ENCODE measurements around the gene SLC44A3.
A peak's percentile ranks its signal among the peaks of the same experiment; 100 is the strongest.

Gene SLC44A3

DNA sequence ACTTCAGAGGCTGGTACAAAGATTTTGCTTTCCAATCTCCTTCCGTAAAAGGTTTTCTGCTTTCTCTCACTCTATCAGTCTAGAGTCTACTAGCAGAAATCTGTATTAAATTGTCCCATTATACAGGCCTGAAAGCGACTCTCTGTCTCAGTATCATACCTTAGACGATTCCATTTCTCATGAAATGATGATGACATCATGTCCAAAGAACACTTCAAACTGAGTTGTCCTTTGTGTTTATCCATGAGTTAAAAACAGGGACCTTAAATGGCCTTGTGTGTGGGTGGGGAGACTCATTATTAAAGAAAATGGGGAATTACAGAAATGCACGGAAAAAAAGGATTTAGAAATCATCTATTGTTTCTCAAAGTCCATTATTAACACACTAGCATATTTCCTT, 21.0 kb upstream of the SLC44A3 start:
- intact Hi-C loops (cut with DNase I): no loop called here
- DNase-seq: no peak

DNA sequence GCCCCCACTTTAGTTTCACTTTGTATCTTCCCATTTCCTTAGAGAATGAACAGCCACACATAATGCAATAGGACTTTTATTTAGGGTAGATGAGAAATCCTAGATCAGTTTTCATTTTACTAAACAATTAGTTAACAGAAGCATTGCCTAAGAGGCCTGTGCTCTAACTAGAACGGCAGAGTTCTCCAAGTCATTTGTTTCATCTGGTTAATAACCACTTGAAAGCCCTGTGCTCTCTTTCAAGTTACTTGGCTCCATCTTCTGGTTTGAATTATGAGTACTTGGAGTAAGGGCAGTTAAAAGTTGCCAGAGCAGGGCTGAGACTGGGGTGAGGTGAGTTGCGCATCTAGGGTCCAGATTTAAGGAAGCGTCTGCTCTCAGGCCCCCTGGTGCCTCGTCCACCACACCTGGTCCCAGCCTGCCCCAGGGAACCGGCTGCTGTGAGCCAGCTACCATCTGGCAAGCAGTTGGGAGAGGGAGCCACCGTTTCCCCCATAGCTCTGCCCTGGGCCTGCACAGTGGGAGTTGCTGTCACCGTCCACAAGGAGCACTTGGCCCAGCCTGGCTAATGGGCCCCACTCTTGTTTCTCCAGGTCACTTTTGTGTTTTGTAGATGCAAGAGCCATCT, 18.1 kb upstream of the SLC44A3 start:
- DNase-seq: peak in 5 of 10 donors; percentile 25 to 84 (median 71)
- intact Hi-C loops (cut with DNase I): loop anchor here (1.0 to 5.0 kb wide), 2 partner anchors 275 to 321 kb away; no protein-coding TSS in a partner anchor

DNA sequence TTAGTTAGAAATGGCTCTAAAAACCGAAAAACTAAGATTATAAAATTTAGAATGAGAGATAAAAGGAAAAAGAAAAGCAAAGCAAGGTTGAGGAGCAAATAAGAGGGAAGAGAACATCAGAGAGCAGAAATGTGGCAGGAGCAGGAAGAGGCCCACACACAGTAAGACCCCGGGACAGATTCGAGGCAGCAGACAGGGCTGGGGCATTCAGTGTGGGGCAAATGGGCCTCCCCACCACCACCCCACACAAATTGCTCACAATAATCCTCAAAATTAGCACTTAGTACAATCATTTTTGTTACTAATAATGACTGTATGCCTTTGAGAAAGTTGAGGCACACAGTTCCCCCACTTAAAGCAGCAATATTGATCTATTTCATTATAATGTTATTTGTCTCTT, 17.1 kb upstream of the SLC44A3 start:
- no peak for DNase-seq
- intact Hi-C loops (cut with DNase I): loop anchor here (5.0 kb wide), 1 partner anchor 276 kb away; no protein-coding TSS in a partner anchor

DNA sequence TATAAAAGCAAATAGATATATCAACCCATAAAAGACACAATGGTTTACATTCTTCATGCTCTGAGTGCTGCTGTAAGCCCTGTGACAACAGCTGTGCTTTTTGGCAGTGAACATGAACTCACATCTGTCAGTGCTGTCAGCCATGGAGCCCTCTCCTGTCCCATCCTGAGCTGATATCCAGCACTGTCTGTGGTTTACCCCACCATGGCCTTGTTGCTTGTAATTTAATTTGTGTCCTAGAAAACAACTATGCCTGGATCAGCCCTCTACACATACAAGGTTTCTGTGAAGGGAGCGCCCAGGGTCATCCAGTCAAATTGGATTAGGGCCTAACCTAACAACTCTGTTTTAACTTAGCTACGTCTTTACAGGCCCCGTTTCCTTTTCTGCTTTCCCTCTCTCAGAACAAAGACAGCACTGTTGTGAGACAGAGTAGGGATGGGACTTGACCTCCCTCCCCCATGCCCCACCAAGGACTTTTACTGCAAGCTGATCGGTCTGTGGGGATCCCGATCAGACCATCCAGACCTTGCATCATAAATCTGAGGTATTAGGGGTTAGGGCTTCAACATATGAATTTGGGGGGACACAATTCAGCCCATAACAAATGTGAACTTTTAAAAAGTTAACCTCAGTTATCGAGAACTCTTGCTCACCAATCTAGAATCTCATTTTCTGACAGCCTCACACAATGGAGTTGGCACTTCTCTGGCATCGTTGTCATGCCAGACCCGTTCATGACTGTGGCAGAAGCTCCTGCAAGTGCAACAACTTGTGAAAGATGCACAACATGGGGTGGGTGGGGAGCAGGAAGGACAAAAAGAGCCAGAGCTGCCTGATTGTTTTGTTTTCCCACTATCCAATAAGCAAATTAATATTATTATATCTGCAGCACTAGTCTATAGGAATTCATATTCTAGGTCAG, 16.4 kb upstream of the SLC44A3 start:
- DNase-seq: peak in 6 of 10 donors; percentile 38 to 90 (median 52)
- intact Hi-C loops (cut with DNase I): loop anchor here (5.0 kb wide), 1 partner anchor 276 kb away; no protein-coding TSS in a partner anchor

DNA sequence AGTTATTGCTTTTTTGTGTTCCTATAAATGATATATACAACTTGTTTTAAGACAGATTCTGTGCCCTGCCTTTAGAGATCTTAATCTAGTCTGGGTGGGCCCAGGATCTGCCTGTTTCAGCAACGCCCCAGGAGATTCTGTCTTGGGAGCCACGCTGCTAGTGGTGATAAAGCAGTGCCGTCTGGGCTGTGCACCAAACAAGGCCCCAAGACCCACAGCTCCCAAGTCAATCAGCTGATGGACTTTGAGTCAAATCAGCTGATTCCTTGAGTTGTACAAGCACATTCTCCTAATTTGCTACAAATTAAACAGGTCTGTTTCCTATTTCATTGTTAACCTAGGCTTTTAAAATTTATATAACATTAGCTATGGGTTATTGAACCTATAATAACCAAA, 15.7 kb upstream of the SLC44A3 start:
- peak in 1 of 10 donors; percentile 82 for DNase-seq
- intact Hi-C loops (cut with DNase I): loop anchor here (5.0 kb wide), 1 partner anchor 277 kb away; no protein-coding TSS in a partner anchor

DNA sequence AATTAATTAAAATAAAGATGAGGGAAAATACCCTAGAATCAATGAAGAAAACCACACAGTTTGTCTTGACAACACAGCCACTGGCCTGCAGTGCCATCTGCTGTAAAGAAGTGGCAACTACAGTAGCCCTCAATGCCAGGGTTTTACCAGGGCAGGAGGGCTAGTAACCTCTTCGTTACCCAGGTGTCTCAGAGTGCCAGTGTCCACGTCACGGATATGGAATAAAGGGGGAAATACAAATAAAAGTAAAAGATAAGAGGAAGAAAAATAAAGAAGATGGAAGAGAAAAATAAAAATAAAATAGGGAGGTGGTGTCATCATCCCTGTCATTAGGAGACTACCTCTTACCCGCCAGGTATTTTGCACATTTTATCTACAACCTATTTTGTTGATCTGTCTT, 14.2 kb upstream of the SLC44A3 start:
- intact Hi-C loops (cut with DNase I): loop anchor here (1.0 to 5.0 kb wide), 2 partner anchors 236 to 325 kb away; no protein-coding TSS in a partner anchor

DNA sequence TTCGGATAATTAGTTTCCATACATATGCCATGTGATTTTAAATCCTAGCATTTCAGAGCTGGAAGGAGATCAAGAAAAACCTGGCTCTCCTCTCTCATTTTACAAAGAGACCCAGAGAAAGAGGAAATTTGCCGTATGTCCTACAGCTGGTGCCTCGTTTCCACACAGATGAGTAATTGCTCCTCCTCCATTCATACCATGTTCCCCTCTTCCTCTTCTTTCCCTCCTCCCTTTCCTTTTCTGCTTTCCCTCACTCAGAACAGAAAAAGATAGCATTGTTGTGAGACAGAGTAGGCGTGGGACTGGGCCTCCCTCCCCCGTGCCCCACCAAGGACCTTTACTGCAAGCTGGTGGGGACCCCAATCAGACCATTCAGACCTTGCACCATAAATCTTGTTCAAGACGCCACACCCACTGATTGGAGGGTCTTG, 13.7 kb upstream of the SLC44A3 start:
- intact Hi-C loops (cut with DNase I): loop anchor here (1.0 to 5.0 kb wide), 2 partner anchors 236 to 325 kb away; no protein-coding TSS in a partner anchor
- DNase-seq: peak in 1 of 10 donors; percentile 32

More for the DNA sequence above, 14.2 kb upstream of the SLC44A3 start:
- peak in 9 of 10 donors; percentile 33 to 94 (median 66) for DNase-seq

DNA sequence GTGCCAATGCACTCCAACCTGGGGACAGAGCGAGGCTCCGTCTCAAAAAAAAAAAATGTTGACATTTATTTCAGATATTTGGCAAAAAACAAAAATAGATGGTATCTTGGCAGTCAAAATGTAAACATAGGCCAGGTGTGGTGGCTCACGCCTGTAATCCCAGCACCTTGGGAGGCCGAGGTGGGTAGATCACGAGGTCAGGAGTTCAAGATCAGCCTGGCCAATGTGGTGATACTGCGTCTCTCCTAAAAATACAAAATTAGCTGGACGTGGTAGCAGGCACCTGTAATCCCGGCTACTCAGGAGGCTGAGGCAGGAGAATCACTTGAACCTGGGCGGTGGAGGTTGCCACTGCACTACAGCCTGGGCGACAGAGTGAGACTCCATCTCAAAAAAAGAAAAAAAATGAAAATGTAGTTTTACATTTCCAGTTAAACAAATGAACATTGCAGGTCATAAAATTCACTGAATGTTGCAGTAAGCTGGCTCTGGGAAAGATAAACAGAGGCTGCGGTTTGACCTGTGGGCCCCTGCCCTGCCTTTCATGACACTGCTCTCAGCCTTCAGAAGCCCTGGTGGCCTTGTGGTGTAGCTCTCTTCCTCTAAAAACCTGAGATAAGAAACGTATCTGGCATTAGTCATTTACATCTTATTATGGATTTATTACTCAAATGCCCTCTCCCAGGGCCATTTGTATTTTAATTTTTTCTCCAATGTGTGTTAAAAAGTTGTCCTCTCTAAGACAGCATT, 12.2 kb upstream of the SLC44A3 start:
- DNase-seq: no peak
- intact Hi-C loops (cut with DNase I): loop anchor here (5.0 kb wide), 1 partner anchor 234 kb away; no protein-coding TSS in a partner anchor

DNA sequence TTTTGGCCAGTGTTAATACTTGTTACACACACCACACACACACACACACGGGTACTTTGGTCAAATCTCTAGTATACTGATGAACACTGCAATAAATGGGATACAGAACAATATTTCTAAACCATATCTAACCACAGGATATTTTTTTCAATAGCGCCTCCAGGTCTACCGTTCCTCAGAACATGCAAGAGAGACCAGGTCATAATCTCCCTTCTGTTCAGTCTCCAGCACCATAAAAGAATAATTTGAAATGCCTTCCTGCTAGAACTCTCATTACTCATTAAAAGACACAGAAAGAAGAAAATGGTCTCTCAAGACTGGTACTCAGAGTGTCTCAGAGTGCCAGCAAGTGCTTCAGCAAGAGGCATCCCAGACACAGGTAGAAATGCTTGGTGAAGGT, 11.5 kb upstream of the SLC44A3 start:
- no peak for DNase-seq
- intact Hi-C loops (cut with DNase I): loop anchor here (5.0 kb wide), 1 partner anchor 234 kb away; no protein-coding TSS in a partner anchor

DNA sequence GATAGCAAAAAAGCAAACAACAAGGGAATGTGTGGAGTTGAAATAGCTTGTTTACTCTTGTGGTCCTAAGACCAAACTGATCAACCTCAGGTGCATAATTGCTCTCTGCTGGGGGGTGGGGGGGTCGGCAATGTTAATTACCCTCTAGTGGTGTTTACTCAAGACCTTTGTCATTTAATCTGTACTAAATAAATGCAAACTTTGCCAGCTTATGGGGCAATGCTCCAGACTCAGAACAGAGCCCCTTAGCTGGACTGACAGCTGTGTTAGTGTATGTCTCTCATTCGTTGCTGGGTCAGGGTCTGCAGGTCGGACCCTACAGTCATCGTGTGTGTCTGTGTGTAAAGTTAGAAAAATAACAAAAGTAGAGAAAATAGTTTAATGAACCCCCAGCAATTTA, 7.2 kb upstream of the SLC44A3 start:
- DNase-seq: no peak
- intact Hi-C loops (cut with DNase I): no loop called here

DNA sequence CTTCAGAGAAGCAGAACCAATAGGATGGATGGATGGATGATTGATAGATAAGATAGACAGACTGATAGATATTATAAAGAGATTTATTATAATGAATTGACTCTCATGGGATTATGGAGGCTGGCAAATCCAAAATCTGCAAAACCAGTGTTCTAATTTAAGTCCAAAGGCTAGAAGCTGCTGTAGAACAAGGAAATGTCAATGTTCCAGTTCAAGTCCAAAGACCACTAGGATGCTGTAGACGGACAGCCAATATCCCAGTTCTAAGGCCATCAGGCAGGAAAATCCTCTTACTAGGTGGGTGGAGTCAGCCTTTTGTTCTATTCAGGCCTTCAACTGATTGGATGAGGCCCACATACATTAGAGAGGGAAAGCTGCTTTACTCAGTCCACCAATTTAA, 4.1 kb upstream of the SLC44A3 start:
- intact Hi-C loops (cut with DNase I): no loop called here
- DNase-seq: no peak

DNA sequence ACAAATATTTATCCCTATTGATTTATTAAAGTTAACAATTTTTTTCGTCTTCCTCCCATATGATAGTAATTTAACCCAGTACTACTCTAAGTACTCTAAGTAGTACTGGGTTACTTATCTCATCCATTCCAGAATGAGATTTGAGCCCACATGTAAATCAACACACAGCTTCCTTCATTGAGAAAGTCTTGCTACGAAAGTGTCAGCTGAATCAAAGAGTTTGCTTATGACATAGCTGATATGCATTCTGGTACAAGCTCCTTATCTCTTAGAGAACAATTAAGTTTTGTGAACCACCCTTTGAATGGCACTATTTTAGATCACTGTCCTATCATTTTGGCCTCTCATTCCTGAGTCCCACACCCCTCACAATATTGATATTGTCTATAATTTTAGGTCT, 2.4 kb upstream of the SLC44A3 start:
- intact Hi-C loops (cut with DNase I): no loop called here
- DNase-seq: no peak

DNA sequence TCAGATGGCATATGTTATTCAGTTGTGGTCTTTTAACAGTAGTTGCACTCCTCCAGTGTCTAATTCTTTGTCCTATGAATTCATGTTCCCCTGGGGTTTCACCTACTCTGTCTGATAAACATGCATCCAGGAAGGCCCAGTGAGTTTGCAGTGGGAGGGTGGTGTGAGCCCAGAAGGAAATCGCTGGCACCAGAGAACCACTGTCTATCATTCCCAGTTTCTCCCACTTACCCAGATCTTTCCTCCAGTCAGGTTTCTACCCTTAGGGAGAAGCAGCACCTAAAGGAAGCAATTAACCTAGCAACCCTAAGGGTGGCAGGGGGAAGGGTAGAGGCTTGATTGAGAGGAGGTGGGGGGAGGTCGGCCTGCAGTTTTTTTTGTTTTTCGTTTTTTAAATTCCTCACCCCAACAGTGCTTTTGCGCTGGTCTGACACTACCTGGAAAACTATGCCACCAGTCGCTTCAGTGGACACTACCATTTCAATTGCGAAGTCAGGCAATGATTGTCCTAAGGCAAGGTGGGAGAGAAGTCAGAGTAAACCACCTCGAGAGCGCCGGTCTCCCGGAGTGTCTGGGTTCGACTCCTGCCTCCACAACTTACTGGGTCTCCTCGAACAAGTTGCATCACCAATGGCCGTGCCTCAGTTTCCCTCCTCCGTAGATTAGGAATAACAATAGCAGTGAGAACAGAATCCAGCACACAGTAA, 766 bp upstream of the SLC44A3 start:
- intact Hi-C loops (cut with DNase I): no loop called here
- DNase-seq: peak in 1 of 10 donors; percentile 66

DNA sequence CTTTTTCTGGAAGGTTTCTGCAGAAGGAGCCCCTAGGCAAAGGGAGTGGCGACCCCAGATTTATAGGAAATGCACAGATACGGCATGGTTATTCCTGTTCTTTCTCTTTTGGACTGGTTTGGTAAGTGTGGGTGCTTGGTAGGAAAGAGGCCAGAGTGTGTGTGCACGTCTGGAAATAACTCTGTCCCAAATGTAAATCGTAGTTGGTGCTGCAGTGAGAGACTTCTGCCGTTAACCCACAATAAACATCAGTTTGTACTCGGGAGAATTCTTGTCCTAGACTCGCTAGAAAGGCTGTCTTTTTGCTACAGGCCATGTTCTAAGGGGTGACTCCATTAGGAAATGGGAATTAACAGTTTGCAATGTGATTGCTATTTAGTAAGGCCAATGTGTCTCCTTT, 779 bp downstream of the SLC44A3 start:
- no peak for DNase-seq

DNA sequence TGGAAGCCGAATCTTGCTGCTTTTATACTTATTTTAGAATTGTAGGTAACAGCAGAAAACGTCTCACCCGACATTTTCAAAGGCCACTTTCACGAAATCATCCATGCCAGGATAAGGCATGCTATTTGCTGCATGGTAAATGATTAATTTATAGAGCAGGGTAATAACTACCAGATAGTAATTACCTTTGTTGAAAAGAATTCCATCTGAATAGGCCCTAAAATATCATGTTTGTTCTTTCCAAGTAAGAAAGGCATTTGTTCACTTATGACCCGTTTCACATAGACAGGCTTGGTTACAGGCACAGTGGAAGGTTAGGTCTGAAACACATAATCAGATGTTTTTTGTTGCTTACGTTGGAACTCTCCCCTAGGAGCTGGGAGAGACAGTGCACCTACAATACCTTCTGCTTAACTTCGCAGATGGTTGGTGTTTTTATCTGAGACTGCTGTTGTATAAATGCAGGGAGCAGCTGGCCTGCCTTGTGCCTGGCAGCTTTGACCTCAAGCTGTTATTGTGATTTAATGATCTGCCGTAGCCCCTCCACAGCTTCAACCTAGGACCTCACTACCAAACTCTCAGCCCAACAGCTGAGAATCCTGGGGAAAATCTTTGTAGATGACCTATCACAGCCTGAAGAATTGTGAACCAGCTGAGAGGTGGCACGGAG, 1.6 kb downstream of the SLC44A3 start:
- no peak for DNase-seq
- intact Hi-C loops (cut with DNase I): no loop called here

More for the DNA sequence above, 779 bp downstream of the SLC44A3 start:
- intact Hi-C loops (cut with DNase I): no loop called here

DNA sequence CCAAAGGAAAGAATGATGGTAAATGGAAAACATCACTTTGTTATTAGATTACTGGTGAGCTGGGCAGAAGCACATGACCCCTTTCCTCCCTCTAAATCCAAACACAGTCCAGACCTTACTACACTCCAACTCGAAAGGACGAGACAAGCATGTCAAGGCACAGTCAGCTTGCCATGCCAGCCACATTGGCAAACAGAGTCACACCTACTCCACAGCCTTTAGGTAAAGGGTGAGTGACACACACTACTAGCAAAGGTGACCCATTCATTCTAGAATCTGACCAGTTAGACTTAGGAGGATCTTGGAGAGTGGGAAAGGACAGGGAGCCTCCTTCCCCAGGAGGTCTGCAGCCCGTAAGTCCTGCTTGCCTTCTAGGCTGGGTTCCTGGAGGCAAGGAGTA, 3.0 kb downstream of the SLC44A3 start:
- no peak for DNase-seq

DNA sequence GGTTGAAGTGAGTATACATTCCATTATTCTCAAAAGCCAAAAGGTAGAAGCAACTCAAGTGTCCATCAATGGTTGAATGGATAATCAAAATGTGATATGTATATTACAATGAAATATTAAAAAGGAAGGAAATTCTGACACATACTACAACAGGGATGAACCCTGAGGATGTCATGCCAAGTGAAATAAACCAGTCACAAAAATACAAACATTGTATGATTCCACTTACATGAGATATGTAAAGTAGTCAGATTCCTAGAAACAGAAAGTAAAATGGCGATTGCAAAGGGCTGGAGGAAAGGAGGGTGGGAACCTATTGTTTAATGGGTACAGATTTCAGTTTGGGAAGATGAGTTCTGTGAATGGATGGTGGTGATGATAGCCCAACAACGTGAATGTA, 5.8 kb downstream of the SLC44A3 start:
- no peak for DNase-seq
- intact Hi-C loops (cut with DNase I): no loop called here

More for the DNA sequence above, 3.0 kb downstream of the SLC44A3 start:
- intact Hi-C loops (cut with DNase I): no loop called here

DNA sequence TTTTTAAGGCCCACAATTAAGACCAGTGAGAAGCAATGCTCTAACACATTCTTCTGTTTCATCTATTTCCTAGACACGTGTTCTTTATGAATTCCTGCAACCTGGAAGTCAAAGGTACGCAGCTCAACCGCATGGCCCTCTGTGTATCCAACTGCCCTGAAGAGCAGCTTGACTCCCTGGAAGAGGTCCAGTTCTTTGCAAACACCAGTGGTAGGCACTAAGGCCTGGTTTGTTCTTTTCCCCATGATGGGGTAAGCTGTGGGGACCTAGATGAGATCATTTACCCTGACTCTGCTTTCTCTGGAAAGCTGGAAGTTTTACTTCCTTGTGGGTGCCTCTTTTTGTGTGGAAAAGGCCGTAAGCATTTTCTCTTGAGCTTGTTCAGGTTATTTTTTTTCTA, 7.3 kb downstream of the SLC44A3 start:
- intact Hi-C loops (cut with DNase I): no loop called here
- DNase-seq: no peak

DNA sequence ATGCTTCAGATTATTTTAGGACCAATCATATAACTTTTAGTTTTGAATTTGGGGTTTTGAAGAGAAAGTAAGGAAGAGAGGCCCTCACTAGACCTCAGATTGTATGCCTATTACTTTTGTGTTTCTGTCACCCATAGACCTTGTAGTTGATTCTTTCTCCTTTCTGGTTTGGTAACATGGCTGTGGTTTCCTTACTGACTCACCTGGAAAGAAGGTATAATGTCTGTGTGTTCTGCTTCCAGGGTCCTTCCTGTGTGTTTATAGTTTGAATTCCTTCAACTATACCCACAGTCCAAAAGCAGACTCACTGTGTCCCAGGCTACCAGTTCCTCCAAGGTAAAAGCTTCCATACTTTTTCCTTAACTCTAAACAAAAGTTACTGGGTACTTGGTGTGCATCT, 8.1 kb downstream of the SLC44A3 start:
- intact Hi-C loops (cut with DNase I): no loop called here
- DNase-seq: no peak

All from posterior cingulate gyrus (tissue), 11 donors.